Adrenal gland (tissue), 5 donors: ENCODE results near the gene PPFIA4.

Experiments
- CTCF ChIP-seq, 6 experiments: fragments of 450-650 bp in 4 of 6; fragments of 200-600 bp in 2 of 6; sonication (generic) in 1 of 6; IDR thresholded peaks; 1 replicate in 5 of 6; 2 replicates in 1 of 6; pipeline versions ENCODE4 v1.5.1 to v1.8.0; 2016 to 2021; ENCODE audit warnings: antibody characterized with exemption in 6 of 6, mild to moderate bottlenecking in 2 of 6, moderate library complexity in 1 of 6
- POLR2A ChIP-seq, 2 donors: fragments of 450-650 bp; IDR thresholded peaks; one replicate each; pipeline ENCODE4 v1.6.1; 2017; ENCODE audit warnings: antibody characterized with exemption in 2 of 2, mild to moderate bottlenecking in 2 of 2, moderate library complexity in 1 of 2
- donor health status: DM: no; HTN: no; CAD: no.

DNA sequence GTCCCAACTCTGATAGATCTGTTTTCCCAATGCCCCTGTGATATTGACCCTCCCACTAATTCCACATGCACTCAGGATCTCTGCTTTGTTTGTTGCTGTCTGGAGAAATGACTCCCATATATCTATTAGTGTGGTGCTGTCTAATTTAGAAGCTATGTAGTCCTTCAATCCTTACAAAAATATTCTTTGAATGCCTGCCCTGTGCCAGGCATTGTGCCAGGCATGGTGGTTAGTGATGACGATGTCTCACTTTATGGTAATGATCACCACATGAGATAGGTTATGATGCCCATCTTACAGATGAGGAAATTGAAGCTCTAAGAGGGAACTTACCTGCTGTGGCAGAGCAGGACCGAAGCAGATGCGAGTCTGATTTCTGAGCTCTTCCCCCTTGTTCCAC lies 46.6 kb downstream of the PPFIA4 start:
- TF ChIP-seq POLR2A (IDR thresholded peaks at IDR 0.05) (no peak), CTCF (IDR thresholded peaks at IDR 0.05) (no peak)
